Measurements from ENCODE around the gene FAM135A. TPM values are rescaled to one million over a fixed set of nuclear protein-coding genes. Genes with fewer than 3 reads are reported as not detected.
"Not testable (repeated sequence)": the region's sequence is repeated elsewhere in the genome, so short reads cannot be mapped to it uniquely, and the experiment has no call there.

Gene FAM135A
- total RNA-seq, 1 donor from 2014 or later, result 9.9 TPM

- H3K36me3 Mint-ChIP-seq (ENCODE audit: low read depth); DNase-seq (ENCODE audit: low spot score); H3K27ac Mint-ChIP-seq; H3K27me3 Mint-ChIP-seq (ENCODE audit: insufficient read depth); intact Hi-C loops (cut with micrococcal nuclease); H3K4me3 Mint-ChIP-seq; H3K4me1 Mint-ChIP-seq (ENCODE audit: low read depth); H3K9me3 Mint-ChIP-seq: not testable (repeated sequence)
Measured at GRCh38 chr6:70447343-70448070, 34.2 kb downstream of the FAM135A start.

GRCh38 chr6:70453899-70454298 is 40.6 kb downstream of the FAM135A start:
- DNase-seq (ENCODE audit: low spot score); H3K4me1 Mint-ChIP-seq (ENCODE audit: low read depth): not testable (repeated sequence)

GRCh38 chr6:70456735-70457134 is 43.4 kb downstream of the FAM135A start:
- no peak for DNase-seq (ENCODE audit: low spot score)
- Mint-ChIP-seq H3K36me3 (ENCODE audit: low read depth) (peaks cover 15% of the 10 kb centered on the region), H3K9me3 (peaks cover 5% of the 10 kb centered on the region), H3K4me3 (no peak overlapping the region), H3K4me1 (ENCODE audit: low read depth) (peaks cover 8% of the 10 kb centered on the region), H3K27ac (no peak overlapping the region), H3K27me3 (ENCODE audit: insufficient read depth) (no peaks in the 10 kb centered on the region)
- intact Hi-C loops (cut with micrococcal nuclease), result no loop called here

More at GRCh38 chr6:70453899-70454298, 40.6 kb downstream of the FAM135A start:
- H3K9me3 Mint-ChIP-seq; intact Hi-C loops (cut with micrococcal nuclease); H3K4me3 Mint-ChIP-seq; H3K27me3 Mint-ChIP-seq (ENCODE audit: insufficient read depth); H3K27ac Mint-ChIP-seq: not testable (repeated sequence)
- H3K36me3 Mint-ChIP-seq (ENCODE audit: low read depth), result peaks cover 18% of the 10 kb centered on the region

GRCh38 chr6:70459235-70459634 is 45.9 kb downstream of the FAM135A start:
- intact Hi-C loops (cut with micrococcal nuclease), result no loop called here
- H3K4me3 Mint-ChIP-seq, result no peak overlapping the region
- no peaks in the 10 kb centered on the region for H3K27me3 Mint-ChIP-seq (ENCODE audit: insufficient read depth)
- no peak overlapping the region for H3K27ac Mint-ChIP-seq
- H3K4me1 Mint-ChIP-seq (ENCODE audit: low read depth), result peaks cover 2% of the 10 kb centered on the region
- no peaks in the 10 kb centered on the region for H3K9me3 Mint-ChIP-seq
- H3K36me3 Mint-ChIP-seq (ENCODE audit: low read depth), result peaks cover 5% of the 10 kb centered on the region
- no peak for DNase-seq (ENCODE audit: low spot score)

DNA sequence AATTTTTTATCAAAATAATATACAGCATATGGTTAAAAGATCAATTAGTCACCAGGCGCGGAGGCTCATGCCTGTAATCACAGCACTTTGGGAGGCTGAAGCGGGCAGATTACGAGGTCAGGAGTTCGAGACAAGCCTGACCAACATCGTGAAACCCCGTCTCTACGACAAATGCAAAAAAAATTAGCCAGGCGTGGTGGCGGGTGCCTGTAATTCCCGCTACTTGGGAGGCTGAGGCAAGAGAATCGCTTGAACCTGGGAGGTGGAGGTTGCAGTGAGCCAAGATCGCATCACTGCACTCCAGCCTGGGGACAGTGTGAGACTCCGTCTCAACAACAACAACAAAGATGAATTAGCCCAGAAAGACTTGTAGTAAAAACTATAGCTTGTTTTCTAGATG is 46.4 kb downstream of the FAM135A start:
- H3K4me3 Mint-ChIP-seq, result not testable (repeated sequence)

GRCh38 chr6:70470016-70470415 is 56.7 kb downstream of the FAM135A start:
- H3K4me3 Mint-ChIP-seq, result no peak overlapping the region
- no peaks in the 10 kb centered on the region for H3K9me3 Mint-ChIP-seq
- no peak overlapping the region for H3K27ac Mint-ChIP-seq
- intact Hi-C loops (cut with micrococcal nuclease), result no loop called here
- H3K36me3 Mint-ChIP-seq (ENCODE audit: low read depth), result peaks cover 13% of the 10 kb centered on the region
- H3K27me3 Mint-ChIP-seq (ENCODE audit: insufficient read depth), result no peaks in the 10 kb centered on the region
- DNase-seq (ENCODE audit: low spot score), result no peak
- H3K4me1 Mint-ChIP-seq (ENCODE audit: low read depth), result no peaks in the 10 kb centered on the region

More for the DNA sequence above, 46.4 kb downstream of the FAM135A start:
- H3K4me1 Mint-ChIP-seq (ENCODE audit: low read depth); DNase-seq (ENCODE audit: low spot score); intact Hi-C loops (cut with micrococcal nuclease); H3K36me3 Mint-ChIP-seq (ENCODE audit: low read depth); H3K27me3 Mint-ChIP-seq (ENCODE audit: insufficient read depth); H3K27ac Mint-ChIP-seq; H3K9me3 Mint-ChIP-seq: not testable (repeated sequence)

- H3K4me1 Mint-ChIP-seq (ENCODE audit: low read depth); intact Hi-C loops (cut with micrococcal nuclease); H3K4me3 Mint-ChIP-seq; H3K27me3 Mint-ChIP-seq (ENCODE audit: insufficient read depth); H3K9me3 Mint-ChIP-seq; DNase-seq (ENCODE audit: low spot score); H3K27ac Mint-ChIP-seq: not testable (repeated sequence)
- H3K36me3 Mint-ChIP-seq (ENCODE audit: low read depth), result peaks cover 13% of the 10 kb centered on the region
Measured at GRCh38 chr6:70470510-70470909, 57.2 kb downstream of the FAM135A start.

DNA sequence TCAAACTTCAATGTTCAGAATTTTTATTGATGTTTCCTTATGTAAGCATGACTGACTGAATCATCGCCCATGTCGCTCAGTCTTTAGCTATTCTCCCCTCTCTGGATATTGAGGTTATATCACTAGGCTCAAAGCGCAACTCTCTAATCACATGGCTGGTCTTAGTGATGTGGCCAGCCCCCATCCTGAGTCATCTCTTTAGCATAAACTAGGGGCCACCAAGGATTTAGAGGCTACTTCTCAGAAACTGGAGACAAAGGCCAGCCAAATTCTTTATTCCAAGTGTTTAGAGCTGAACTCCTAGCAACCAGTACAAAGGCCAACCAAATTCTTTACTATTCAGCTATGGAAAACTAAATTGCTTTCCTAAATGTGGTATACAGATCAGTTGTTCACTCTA is 61.4 kb downstream of the FAM135A start:
- peaks cover 11% of the 10 kb centered on the region for H3K36me3 Mint-ChIP-seq (ENCODE audit: low read depth)
- no peaks in the 10 kb centered on the region for H3K27me3 Mint-ChIP-seq (ENCODE audit: insufficient read depth)
- no peaks in the 10 kb centered on the region for H3K4me1 Mint-ChIP-seq (ENCODE audit: low read depth)
- no peak overlapping the region for H3K4me3 Mint-ChIP-seq
- intact Hi-C loops (cut with micrococcal nuclease), result no loop called here
- DNase-seq (ENCODE audit: low spot score), result no peak
- no peak overlapping the region for H3K27ac Mint-ChIP-seq
- H3K9me3 Mint-ChIP-seq, result peaks cover 3% of the 10 kb centered on the region

DNA sequence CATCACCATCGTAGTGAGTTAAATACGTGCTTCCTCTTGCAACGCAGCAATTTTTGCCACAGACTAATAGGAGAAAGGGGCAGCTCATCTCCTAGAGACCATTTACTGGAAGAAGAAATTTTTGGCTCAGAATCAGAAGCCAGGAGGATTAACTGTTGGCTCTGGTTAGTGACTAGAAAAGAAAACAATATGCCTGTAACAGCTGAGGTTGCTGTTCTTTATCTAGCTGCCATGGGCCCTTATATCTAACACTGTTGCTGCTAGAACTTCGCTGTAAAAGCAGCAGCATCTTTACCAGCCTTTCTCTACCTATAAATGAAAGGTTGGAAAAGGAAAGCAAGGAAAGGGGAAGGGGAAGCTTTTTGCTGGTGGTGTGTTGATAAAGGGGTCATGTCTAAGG is 65.9 kb downstream of the FAM135A start:
- no peak overlapping the region for H3K27ac Mint-ChIP-seq
- peaks cover 8% of the 10 kb centered on the region for H3K36me3 Mint-ChIP-seq (ENCODE audit: low read depth)
- no peak overlapping the region for H3K4me3 Mint-ChIP-seq
- no peak for DNase-seq (ENCODE audit: low spot score)
- intact Hi-C loops (cut with micrococcal nuclease), result no loop called here
- H3K27me3 Mint-ChIP-seq (ENCODE audit: insufficient read depth), result no peaks in the 10 kb centered on the region
- no peaks in the 10 kb centered on the region for H3K4me1 Mint-ChIP-seq (ENCODE audit: low read depth)
- peaks cover 3% of the 10 kb centered on the region for H3K9me3 Mint-ChIP-seq

- H3K36me3 Mint-ChIP-seq (ENCODE audit: low read depth); intact Hi-C loops (cut with micrococcal nuclease); H3K4me1 Mint-ChIP-seq (ENCODE audit: low read depth); H3K4me3 Mint-ChIP-seq; H3K9me3 Mint-ChIP-seq; H3K27ac Mint-ChIP-seq; H3K27me3 Mint-ChIP-seq (ENCODE audit: insufficient read depth); DNase-seq (ENCODE audit: low spot score): not testable (repeated sequence)
Measured at GRCh38 chr6:70486638-70487037, 73.3 kb downstream of the FAM135A start.

DNA sequence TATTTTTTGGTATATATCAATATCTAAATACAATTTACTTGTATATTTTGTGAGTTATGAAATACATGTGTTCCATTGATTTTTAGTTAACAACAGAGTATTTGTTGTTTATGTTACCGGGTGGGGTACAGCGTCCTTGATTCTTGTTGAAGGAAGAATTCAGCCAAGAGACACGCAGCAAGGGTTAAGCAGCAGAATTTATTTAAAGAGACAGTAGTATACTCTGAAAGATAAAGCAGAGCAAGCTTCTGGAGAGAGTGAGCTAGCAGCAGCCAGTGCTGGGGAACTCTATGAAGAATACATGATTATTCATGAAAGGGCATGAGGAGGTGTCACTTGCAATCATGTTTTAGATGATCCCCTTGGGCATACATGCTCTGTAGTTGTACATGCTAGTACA is 76.1 kb downstream of the FAM135A start:
- H3K27ac Mint-ChIP-seq, result no peak overlapping the region
- intact Hi-C loops (cut with micrococcal nuclease), result no loop called here
- H3K4me3 Mint-ChIP-seq, result no peak overlapping the region
- no peaks in the 10 kb centered on the region for H3K27me3 Mint-ChIP-seq (ENCODE audit: insufficient read depth)
- no peaks in the 10 kb centered on the region for H3K36me3 Mint-ChIP-seq (ENCODE audit: low read depth)
- no peaks in the 10 kb centered on the region for H3K9me3 Mint-ChIP-seq
- H3K4me1 Mint-ChIP-seq (ENCODE audit: low read depth), result no peaks in the 10 kb centered on the region
- DNase-seq (ENCODE audit: low spot score), result no peak

DNA sequence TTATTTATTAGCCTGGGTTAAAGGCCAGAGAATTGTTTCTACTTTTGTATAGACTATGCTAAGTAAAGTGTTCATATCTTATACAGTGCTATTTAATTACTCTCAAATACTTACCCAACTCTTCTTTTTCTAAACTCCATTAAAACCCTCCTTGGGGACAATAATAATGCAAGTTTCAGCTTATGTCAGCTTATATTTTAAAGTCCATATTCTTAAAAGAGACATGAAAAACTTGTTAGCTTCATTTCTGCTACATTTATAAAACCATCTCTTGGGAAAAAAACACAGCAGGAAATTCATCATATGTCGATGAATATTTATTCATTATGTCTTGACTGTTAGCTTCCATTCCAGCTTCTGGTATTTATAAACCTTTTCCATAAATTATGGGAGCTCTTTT is 81.5 kb downstream of the FAM135A start:
- intact Hi-C loops (cut with micrococcal nuclease), result no loop called here

GRCh38 chr6:70495790-70496189 is 82.5 kb downstream of the FAM135A start:
- H3K27me3 Mint-ChIP-seq (ENCODE audit: insufficient read depth); DNase-seq (ENCODE audit: low spot score): not testable (repeated sequence)

More for the DNA sequence above, 81.5 kb downstream of the FAM135A start:
- Mint-ChIP-seq H3K4me3 (no peak overlapping the region), H3K27me3 (ENCODE audit: insufficient read depth) (no peaks in the 10 kb centered on the region), H3K27ac (no peak overlapping the region), H3K36me3 (ENCODE audit: low read depth) (no peaks in the 10 kb centered on the region), H3K4me1 (ENCODE audit: low read depth) (no peaks in the 10 kb centered on the region), H3K9me3 (peaks cover under 1% of the 10 kb centered on the region)
- no peak for DNase-seq (ENCODE audit: low spot score)

DNA sequence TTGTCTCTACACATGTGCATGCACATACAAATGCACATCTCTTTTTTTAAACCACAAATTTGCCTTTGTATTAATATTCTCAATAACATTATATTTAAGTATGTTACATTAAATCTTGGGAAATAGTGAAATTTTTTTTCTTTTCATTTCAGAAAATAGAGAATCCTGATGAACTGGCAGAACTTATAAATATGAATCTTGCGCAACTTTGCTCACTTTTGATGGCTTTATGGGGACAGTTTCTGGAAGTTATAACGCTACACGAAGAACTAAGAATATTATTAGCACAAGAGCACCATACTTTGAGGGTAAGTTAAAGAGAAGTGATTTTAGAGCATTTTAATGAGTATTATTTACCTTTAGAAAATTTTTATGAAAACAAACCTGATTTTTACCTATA is 89.2 kb downstream of the FAM135A start:
- no peak for DNase-seq (ENCODE audit: low spot score)
- Mint-ChIP-seq H3K27ac (no peak overlapping the region), H3K27me3 (ENCODE audit: insufficient read depth) (no peaks in the 10 kb centered on the region), H3K4me3 (no peak overlapping the region), H3K9me3 (peaks cover 19% of the 10 kb centered on the region), H3K4me1 (ENCODE audit: low read depth) (no peaks in the 10 kb centered on the region), H3K36me3 (ENCODE audit: low read depth) (peaks cover 25% of the 10 kb centered on the region)
- intact Hi-C loops (cut with micrococcal nuclease), result no loop called here

More at GRCh38 chr6:70495790-70496189, 82.5 kb downstream of the FAM135A start:
- H3K9me3 Mint-ChIP-seq; intact Hi-C loops (cut with micrococcal nuclease); H3K36me3 Mint-ChIP-seq (ENCODE audit: low read depth); H3K4me3 Mint-ChIP-seq; H3K4me1 Mint-ChIP-seq (ENCODE audit: low read depth); H3K27ac Mint-ChIP-seq: not testable (repeated sequence)
